HG02870 (cell line): Measurements from ENCODE around the gene POLG2.
"Not testable (repeated sequence)": the region's sequence is repeated elsewhere in the genome, so short reads cannot be mapped to it uniquely, and the experiment has no call there.

Experiments used
- ATAC-seq: cut with Tn5 transposase; IDR thresholded peaks from one replicate; pipeline ENCODE4 v1.9.1; 2021; ENCODE audit warnings: mild to moderate bottlenecking, moderate library complexity; ENCODE audit not compliant: unreplicated experiment

POLG2 gene

DNA sequence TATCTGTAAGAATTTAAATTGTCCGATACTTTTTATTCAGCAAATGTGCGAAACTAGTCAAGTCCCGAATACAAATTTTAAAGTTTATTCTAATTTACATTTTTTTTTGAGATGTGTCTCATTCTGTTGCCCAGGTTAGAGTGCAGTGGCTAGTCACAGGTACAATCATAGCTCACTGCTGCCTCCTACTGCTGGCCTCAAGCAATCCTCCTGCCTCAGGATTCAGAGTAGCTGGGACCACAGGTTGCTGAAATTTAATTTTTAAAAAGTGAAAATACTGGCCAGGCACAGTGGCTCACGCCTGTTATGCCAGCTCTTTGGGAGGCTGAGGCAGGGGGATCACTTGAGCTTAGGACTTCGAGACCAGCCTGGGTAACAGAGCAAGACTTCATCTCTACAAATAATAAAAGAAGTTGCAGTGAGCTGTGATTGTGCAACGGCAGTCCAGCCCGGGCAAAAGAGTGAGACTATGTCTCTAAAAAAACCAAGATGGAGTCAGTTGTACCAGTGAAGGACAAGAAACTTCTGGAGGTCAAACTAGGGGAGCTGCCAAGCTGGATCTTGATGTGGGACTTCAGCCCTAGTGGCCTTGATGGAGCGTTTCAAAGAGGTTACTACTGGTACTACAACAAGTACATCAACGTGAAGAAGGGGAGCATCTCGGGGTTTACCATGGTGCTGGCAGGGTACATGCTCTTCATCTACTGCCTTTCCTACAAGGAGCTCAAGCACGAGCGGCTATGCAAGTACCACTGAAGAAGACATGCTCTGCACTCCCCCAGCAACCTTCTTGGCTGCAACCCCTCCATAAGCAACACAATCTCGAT is 5.6 kb downstream of the POLG2 start:
- ATAC-seq, result no peak

DNA sequence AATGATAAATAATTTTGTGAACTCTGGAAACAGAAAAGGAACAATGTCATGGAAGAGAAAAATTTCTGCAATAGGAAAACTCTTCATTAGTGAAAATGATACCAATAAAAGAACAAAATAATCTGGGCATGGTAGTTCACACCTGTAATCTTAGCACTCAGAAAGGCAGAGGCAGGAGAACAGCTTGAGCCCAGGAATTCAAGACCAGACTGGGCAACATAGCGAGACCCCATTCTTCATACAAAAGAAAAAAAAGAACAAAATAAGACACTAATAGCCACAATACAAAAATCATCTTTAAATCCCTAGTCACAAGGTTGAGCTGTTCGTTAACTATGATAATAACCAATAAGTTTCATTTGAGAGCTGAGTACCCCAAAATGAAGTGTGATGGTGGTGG is 8.6 kb downstream of the POLG2 start:
- ATAC-seq, result no peak

DNA sequence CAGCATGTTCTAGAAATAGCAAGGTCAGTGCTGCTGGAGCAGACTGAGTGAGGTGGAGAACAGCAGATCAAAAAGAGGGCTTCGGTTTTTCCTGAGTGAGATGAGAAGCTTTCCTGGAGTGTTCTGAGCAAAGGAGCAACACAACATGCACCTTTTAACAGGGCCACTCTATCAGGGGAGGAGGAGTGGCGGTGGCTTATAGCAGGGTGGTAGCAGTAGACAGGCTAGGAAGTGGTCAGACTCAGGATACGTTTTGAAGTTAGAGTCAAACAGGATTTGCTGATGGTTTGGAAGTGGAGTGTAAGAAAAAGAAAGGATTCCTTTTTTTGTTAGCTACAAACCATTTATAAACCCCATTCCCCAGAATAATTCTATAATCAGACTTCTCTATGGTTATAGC is 12.5 kb downstream of the POLG2 start:
- ATAC-seq, result no peak

DNA sequence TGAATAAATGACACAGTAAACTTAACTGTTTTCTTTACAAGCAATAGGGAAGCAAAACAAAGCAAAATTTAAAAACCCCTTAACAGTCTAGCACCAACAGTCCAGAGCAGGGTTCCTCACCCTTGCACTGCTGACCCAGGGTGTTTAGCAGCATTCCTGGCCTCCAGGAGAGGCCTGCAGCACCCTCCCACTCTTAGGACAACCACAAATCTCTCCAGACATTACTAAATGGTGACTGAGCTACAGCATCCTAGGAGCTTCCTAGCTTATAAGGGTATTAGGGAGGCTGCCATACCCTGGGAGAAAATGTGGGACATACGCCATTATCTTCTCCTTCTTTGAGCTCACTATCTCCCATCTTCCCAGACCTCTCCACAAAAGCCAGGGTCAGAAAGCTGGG is 15.9 kb downstream of the POLG2 start:
- ATAC-seq, result no peak

DNA sequence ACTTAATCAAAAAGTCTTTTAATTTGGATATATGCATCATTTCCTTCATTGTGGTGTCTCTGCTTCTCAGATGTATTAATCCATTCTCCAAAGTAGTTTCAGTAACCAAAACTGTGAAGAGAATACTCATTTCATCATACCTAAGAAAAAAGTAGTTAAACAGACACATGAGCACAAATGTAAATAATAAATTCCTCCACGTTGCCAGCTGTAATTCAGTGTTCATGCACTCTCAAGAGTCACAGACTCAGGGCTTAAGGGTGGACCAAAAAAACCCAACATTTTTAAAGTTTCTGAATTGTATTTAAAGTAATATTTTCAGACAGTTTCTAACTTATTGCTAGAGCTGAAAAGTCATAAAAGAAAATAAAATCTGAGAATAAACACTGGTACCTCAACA is 19.0 kb downstream of the POLG2 start:
- ATAC-seq, result no peak

DNA sequence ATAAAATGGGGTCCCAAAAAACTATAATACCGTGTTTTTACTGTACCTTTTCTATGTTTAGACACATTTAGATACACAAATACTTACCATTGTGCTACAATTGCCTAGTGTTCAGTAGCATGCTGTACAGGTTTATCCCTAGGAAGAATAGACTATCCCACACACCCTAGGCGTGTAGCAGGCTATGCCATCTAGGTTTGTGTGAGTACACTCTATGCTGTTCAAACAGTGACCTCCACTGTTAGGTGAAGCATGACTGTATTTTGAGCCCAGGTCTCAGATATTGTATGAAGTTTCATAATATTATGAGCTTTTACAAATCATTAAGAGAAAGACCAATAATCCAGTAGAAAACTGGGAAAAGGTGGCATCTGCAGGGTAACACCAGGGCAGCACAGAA is 24.3 kb downstream of the POLG2 start:
- no peak for ATAC-seq

DNA sequence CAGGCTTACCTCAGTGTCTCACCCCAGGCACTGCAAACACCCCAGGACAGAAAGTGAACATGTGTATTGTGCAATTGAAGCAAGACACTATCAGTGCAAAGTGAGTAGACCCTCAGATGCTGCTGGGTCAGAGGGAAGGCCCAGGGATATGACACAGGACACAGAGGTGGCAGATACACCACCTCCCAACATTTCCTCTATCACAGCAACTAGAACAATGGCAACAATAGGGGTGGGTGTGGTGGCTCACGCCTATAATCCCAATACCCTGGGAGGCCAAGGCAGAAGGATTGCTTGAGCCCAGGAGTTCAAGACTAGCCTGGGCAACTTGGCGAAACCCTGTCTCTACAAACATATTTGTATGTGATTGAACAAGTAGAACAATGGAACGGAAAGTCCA is 25.4 kb downstream of the POLG2 start:
- no peak for ATAC-seq

DNA sequence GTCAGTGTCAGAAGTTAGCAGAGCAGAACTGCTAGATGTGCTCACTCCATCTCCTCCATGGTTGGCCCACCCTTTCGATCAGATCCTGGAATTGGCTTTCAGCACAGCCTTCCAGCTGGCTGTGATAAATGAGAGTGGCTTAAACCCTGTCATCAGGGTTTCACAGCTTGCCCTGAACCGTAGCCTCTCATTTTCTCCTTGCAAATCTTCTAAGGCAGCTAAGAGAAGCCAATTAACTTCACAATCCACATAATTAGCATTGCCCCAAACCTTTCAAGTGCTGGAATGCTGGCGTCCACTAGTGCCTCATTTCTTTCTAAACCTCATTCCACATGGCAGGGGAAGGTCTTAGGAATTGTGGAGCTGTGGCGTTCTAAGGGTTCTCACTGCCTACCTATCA is 26.2 kb downstream of the POLG2 start:
- no peak for ATAC-seq

DNA sequence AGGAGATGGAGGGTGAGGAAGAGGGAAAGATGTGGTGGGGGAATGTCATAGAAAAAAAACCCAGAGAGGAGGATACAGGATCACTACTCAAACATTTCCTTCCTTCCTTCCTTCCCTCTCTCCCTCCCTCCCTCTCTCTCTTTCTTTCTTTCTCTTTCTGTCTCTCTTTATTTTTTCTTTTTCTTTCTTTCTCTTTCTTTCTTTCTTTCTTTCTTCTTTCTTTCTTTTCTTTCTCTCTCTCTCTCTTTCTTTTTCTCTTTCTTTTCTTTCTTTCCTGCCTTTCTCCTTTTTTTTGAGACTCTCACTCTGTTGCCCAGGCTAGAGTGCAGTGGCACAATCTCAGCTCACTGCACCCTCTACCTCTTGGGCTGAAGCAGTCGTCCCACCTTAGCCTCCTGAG is 30.0 kb downstream of the POLG2 start:
- ATAC-seq, result not testable (repeated sequence)

DNA sequence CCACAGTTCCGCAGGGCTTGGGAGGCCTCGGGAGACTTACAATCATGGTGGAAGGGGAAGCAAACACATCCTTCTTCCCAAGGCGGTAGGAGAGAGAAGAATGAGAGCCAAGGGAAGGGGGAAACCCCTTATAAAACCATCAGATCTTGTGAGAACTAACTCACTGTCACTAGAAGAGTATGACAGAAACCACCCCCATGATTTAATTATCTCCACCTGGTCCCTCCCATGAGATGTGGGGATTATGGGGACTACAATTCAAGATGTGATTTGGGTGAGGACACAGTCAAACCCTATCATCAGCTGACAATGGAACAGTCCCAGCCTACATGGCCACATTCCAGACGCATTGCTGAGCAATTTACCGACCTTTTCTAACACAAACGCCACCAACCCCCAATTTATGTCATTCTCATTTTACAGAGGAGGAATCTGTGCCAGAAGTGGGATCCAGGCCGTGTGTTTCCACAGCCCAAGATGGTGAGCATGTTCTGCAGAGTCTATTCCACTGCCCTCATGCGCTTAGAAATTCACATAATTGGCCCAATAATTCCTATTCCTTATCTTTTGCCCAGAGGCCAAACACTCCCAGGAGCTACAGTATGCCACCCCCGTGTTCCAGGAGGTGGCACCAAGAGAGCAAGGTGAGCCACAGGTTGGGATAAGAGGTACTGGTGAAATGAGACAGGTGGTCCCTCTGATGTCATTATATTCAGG is 30.7 kb downstream of the POLG2 start:
- ATAC-seq, result no peak

DNA sequence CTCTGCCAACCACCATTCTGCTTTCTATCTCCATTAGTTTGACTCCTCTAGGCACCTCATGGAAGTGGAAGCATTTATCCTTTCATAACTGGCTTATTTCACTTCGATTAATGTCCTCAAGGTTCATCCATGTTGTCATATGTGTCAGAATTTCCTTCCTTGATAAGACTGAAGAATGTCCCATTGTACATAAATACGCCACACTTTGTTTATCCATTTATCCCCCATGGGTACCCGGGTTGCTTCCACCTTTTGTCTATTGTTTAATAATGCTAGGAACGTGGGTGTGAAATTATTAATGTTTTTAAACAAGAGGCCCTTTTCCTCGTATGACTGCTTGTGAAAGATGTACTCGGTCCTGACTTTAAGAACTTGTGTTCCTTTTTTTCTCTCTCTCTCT is 35.1 kb downstream of the POLG2 start:
- ATAC-seq, result no peak

DNA sequence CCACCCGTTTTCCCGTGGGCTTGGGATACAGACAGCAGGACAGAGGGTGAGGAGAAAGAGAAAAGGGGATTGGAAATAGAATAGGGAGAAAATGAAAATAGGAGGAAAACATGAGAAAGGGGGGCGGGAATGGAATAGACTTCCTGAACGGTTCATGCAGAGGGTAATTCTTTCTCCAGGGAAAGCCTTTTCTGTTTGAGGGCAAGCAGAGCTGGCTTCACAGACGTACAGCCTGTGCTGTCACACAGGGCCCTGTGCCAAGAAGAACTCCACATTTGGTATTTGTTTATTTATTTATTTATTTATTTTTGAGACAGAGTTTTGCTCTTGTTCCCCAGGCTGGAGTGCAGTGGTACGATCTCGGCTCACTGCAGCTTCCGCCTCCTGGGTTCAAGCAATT is 35.9 kb downstream of the POLG2 start:
- no peak for ATAC-seq

DNA sequence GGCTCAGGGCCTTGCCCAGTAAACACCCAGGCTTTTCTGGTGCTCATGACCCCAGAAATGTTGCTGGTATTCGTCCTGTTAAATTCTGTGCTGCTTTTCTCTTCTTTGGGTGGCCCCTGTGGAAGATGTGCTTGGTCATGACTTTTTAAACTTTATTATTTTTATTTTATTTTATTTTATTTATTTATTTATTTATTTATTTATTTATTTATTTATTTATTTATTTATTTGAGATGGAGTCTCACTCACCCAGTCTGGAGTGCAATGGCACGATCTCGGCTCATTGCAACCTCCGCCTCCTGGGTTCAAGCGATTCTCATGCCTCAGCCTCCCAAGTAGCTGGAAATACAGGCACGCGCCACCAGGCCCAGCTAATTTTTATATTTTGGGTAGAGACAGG is 37.0 kb downstream of the POLG2 start:
- ATAC-seq, result not testable (repeated sequence)

DNA sequence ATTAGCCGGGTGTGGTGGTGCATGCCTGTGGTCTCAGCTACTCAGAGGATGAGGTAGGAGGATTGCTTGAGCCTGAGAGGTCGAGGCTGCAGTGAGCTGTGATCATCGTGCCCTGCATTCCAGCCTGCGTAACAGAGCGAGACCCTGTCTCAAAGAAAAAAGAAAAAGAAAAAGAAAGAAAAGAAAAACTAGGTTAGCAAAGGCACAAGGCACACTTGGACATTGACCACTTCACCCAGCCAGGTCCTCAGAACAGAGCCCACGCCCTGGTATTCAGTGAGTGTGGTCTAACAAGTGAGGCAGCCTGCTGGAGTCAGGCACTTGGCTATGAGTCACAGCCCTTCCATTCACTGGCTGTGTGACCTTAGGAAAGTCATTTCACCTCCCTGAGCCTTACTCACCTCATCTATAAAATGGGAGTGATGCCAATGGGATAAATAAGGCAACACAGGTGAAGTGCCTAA is 37.5 kb downstream of the POLG2 start:
- ATAC-seq, result no peak

DNA sequence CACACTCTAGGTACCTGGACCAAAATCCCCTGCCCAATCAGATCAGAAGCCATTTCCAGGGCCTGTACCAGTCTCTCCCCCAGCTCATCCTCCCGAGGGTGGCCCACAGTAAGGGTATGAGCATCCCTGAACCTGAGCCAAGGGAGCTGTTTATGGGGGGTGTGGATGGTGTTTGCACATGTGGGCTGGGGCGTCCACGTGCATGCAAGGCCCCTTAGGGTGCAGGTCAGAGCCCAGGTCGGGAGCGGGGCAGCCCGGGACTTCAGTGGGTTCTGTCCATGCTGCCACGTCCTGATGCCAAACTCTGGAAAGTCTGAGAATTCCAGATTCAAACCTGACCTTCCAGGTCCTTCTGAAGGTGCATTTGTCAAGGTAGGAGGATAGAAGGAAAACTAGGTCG is 38.1 kb downstream of the POLG2 start:
- no peak for ATAC-seq

DNA sequence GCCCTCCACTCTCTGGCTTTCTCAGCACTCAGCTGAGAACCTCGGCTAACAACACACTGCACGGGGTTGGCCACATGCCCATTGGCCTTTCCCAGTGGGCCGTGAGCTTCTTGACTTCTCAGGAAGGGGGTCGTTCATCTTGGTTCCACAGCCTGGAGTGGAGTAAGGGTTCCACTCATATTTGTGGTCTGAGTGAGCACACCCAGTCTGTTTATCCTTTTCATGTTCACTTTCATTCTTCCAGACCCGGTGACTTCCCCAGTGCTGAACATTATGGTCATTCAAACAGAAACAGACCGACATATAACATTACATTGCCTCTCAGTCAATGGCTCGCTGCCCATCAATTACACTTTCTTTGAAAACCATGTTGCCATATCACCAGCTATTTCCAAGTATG is 39.7 kb downstream of the POLG2 start:
- no peak for ATAC-seq

DNA sequence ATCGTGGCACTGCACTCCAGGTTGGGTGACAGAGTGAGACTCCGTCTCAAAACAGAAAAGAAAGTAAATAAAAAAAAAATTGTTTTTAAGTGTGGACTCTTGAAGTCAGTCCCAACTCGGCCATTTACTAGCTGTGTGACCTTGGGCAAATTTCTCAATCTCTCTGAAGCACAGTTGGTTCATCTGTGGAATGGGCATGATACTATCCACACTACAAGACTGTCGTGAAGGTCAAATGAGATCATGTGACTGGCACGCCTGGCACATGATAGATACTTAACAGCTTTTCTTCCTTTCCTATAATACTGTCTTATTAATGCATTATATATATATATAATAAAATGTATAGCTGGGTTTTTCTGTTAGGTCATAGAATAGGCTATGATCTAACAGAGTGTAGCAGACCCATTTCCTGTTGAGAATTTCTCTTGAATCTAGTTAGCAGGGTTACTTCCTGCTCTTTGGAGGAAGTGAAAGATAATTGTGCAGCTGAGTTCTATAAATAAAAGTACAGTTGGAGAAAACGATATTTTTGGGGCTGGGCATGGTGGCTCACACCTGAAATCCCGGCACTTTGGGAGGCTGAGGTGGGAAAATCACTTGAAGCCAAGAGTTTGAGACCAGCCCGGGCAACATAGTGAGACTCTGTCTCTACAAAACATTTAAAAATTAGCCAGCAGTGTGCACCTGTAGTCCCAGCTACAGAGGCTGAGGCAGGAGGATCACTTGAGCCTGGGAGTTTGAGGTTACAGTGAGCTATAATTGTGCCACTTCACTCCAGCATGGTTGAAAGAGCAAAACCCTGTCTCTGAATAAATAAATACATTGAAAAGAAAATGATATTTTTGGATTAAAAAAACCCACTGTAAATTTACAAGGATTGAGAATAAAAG is 40.6 kb downstream of the POLG2 start:
- ATAC-seq, result no peak

DNA sequence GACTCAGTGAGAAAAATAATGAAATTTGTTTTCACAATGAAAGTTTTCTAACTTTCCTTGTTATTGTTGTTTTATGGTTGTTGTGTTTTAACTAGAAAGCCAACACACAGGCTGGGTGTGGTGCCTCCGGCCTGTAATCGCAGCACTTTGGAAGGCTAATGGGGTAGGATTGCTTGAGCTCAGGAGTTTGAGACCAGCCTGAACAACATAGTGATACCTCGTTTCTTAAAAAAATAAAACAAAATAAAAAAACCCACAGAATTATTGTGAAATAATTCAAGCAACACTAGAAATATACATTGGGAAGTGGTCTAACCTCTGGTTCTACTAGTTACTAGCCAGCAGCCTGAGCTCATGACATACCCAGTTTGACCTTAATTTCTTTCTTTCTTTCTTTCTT is 47.3 kb downstream of the POLG2 start:
- no peak for ATAC-seq

DNA sequence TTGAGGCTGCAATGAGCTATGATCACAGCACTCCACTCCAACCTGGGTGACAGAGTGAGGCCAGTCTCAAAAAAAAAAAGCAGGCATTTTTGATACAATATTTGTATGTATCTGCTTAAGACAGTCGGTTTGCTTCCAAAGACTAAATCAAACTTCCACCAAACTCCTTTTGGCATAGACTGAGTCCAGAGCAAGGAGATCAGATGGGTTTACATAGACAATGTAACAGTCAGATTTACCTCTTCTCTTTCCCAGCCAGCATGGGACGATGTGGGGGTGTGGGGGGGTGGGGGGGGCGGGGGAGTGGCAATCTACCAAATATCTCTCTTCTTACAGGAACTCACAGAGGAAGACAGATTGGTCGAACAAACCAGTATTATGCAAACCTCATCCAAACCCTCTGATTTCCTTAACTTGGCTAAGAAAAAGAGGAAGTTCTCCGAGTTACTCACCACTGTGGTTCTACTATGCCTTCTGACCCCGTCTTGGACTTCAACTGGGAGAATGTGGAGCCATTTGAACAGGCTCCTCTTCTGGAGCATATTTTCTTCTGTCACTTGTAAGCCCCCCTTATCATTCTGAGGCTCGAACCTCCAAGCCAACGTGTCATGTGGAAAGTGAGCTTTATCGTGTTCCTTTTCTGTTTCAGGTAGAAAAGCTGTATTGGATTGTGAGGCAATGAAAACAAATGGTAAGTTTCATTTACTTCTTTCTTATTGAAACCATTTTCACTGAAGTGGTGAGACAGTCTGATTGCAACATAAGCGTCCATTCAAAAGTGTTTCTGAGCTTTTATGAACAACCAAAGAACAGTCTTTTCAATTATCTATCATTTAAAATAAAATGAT is 48.0 kb downstream of the POLG2 start, which contains the start of gene MILR1:
Gene MILR1, plus strand, starts transcription at position 451 of the 848 bp plus-strand sequence. Its CDS starts 54 bp downstream, at position 505.
- ATAC-seq, result no peak

DNA sequence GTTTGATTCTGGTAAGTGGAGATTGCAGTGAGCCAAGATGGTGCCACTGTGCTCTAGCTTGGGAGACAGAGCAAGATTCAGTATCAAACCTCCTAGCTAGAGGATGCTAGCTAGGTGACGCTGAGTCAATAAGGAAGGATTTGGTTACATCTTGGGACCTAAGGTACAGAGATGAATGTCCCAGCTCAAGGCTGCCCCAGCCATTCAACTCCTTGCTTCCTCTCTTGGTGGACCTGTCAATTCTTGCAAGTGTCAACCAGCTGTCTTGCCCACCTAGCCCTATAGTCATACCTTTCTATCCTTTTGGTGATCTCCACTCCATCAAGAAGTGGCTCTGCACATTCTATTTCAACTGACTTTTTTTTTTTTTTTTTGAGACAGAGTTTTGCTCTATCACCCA is 49.3 kb downstream of the POLG2 start:
- ATAC-seq, result no peak
